GM12801 (cell line): ENCODE measurements around the gene SHISA6.

ENCODE experiments used
- TF ChIP-seq, protein P1 (sequence below): IDR thresholded peaks from one replicate; pipeline ENCODE4 v1.5.1; 2011; ENCODE audit warnings: control low read depth; ENCODE audit not compliant: insufficient read length; ENCODE audit errors: extremely low read depth

SHISA6 gene

DNA sequence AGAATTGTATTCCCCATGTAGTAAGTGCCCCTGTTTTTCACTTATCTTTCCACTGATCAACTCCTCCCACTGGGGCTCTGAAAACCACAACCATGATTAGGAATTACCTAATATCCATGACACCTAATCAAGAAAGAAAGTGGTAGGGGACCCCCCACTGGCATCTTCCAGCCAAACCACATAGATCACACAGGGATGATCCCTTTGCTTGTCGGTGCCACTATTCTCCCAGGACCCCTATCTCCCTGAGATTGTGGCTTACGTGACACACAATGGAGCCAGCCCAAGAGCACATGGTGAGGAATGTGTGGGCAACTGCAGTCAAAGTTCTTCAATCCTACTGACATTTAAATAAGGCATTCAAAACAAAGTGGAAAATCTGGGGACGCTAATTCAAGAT is 339.7 kb downstream of the SHISA6 start:
- TF ChIP-seq, protein P1, sequence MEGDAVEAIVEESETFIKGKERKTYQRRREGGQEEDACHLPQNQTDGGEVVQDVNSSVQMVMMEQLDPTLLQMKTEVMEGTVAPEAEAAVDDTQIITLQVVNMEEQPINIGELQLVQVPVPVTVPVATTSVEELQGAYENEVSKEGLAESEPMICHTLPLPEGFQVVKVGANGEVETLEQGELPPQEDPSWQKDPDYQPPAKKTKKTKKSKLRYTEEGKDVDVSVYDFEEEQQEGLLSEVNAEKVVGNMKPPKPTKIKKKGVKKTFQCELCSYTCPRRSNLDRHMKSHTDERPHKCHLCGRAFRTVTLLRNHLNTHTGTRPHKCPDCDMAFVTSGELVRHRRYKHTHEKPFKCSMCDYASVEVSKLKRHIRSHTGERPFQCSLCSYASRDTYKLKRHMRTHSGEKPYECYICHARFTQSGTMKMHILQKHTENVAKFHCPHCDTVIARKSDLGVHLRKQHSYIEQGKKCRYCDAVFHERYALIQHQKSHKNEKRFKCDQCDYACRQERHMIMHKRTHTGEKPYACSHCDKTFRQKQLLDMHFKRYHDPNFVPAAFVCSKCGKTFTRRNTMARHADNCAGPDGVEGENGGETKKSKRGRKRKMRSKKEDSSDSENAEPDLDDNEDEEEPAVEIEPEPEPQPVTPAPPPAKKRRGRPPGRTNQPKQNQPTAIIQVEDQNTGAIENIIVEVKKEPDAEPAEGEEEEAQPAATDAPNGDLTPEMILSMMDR: no peak

DNA sequence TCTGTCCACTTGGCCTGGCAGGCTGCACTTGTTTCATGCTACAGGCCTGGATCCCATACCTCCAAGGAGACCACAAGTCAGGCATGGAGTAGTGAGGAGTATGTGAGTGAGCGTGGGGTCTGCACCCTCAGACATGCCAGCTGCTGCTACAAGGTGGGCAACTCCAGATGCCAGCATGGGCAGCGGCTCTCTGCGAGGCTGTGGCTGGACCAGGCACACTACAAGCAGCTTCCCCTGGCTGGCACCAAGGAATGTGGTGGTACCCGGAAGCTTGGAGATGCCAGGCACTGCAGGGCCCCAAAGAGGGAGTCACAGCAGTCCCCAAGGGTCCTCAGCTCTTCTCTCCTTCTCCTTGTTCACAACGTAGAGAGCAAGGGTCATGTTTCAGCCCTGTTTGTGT is 341.2 kb downstream of the SHISA6 start:
- TF ChIP-seq, protein P1: no peak

DNA sequence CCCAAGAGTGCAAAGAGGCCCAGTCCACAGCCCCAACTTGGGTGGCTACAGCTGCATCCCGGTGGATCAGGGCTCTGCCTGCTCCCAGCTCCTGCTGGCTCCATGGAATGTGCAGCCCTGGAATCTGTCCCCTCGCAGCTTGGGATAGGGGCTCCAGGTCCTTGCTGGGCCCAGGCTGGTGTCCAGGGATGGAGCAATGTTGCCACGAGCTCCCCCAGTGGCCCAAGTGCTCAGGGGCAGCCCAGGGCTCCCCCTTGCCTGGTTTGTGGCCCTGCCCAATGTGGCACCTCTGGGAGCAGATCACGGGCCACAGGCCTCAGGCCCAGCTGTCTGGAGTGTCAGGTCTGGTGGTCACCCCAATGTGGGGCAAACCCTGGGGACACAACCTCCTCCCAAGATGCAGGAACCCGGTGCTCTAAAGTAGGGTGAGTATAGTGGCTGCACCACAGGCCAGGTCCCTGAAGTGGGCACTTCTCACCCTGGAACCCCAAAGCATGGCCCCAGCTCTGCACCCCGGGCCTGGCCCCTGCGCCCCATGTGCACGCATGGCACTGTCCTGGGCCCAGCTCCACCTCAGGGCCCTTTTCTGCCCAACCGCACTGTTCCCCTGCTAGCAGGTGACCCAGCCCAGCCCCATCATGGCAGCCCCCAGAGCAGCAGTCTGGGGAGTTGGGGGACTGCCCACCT is 342.4 kb downstream of the SHISA6 start:
- TF ChIP-seq, protein P1: no peak

DNA sequence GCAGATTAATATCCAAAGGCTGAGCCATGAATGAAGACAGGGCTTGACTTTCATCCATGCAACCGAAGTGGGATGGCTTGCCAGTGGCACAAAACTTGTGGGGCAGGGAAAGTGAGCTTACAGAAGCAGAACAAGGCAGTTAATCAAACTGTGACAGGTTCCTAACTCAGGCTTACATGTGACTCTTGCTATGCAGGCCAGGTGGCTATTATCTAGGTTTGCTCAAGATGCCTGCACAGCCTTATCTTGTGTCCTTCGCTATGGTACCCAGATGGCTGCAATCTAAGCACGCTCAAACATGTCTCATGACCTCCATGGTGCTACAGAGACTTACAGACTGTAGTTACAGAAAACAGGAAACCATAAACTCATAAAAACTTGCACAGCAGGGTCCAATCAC is 348.7 kb downstream of the SHISA6 start:
- TF ChIP-seq, protein P1: no peak

DNA sequence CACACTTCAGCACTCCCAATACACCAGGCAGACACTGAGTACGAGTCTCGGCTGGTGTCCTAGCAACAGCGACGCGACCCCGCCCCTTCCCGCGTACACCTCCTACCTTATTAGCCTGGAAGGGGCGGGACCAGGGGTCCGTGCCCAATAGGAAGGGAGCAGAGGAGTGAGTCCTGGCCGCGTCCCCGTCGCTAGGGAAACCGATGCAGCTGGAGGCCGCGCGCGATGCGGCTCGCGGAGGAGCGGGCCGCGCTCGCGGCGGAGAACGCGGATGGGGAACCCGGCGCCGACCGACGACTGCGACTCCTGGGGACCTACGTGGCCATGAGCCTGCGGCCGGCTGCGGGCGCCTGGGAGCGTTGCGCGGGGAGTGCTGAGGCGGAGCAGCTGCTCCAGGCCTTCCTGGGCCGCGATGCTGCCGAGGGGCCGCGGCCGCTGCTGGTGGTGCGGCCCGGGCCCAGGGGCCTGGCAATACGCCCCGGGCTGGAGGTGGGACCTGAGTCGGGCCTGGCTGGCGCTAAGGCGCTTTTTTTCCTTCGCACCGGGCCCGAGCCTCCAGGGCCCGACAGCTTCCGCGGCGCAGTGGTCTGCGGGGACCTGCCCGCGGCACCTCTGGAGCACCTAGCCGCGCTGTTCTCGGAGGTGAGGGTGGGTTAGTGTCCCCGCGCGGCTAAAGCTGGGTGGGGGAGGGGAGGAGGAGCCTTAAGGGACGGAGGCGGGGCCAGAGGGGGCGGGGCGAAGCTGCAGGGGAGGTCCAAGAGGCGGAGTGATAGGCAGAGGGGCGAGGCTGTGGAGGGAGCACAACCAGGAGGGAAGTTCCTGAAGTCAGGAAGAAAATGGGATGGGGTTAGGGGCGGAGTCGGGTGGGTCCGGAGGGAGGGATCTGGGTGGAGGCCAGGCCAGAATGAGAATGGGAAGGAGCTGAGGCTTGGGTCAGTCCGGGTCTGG is 357.5 kb downstream of the SHISA6 start, which contains the start of gene DNAH9:
Gene DNAH9, plus strand, starts transcription at position 197 of the 948 bp plus-strand sequence. Its CDS starts 29 bp downstream, at position 226.
- TF ChIP-seq, protein P1: no peak

DNA sequence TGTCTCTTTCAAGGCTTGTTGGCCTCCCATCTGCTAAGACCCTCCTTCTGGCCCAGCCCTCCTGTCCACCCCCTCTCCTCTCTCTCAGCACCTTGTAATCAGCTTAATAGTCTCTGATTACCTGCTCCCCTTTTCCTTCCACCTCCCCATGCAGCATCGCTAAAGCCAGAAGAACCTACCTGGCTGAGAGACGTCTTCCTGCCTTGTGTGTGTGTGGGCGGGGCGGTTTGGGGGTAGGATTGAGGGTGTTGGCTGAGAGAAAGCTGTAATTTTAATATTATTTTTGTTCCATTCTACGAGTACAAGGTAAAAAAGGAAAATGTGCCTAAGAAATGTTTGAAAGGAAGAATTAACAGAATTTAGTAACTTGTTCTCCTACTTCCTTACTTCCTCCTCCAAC is 360.6 kb downstream of the SHISA6 start:
- TF ChIP-seq, protein P1: no peak

DNA sequence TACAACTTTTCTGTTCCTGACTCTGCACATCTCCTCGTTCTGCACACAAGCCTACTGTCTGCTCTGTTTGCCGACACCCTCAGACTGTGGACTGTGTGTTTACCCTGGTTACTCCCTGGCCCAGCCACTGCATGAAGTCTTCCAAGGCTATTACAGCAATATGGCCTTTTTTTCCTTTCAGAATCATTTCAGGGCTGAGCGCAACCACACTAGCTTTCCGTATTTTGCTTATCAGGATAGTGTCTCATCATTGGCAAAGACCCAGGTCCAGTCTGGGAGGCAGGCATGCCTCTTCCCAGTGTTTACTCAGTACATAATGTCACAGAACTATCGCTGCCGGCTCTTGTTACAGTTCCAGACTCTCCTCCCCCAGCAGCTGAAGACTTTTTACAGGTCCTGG is 367.4 kb downstream of the SHISA6 start:
- TF ChIP-seq, protein P1: no peak
